Upper lobe of left lung (tissue), 6 donors: ENCODE data around the gene CNIH2. TPM values are rescaled to one million over a fixed set of nuclear protein-coding genes. Genes with fewer than 3 reads are reported as not detected.
A peak's percentile ranks its signal among the peaks of the same experiment; 100 is the strongest.

ENCODE experiments used
- ATAC-seq, 2 donors: fragments of 200-7000 bp; cut with Tn5 transposase; one replicate each; pipeline ENCODE4 v1.9.1; 2022; ENCODE audit warnings: mild to moderate bottlenecking in 2 of 2, moderate library complexity in 2 of 2; ENCODE audit not compliant: low FRiP score in 2 of 2
- DNase-seq, 2 donors: peaks; one replicate each; pipeline ENCODE4 v3.0.0-alpha.2; 2019 to 2020
- H3K27ac ChIP-seq, 4 donors: fragments of 200-600 bp; sonication (generic); one replicate each; pipeline ENCODE4 v1.5.1; 2016 to 2019
- H3K27me3 ChIP-seq, 4 donors: fragments of 200-600 bp; sonication (generic); one replicate each; pipeline ENCODE4 v1.5.1; 2017 to 2019
- H3K36me3 ChIP-seq, 4 donors: fragments of 200-600 bp; sonication (generic); one replicate each; pipeline ENCODE4 v1.5.1; 2016 to 2019
- H3K4me1 ChIP-seq, 4 donors: fragments of 200-600 bp; sonication (generic); one replicate each; pipeline ENCODE4 v1.5.1; 2018 to 2019
- H3K4me3 ChIP-seq, 4 donors: fragments of 200-600 bp; sonication (generic); one replicate each; pipeline ENCODE4 v1.5.1; 2017 to 2019; ENCODE audit warnings: mild to moderate bottlenecking in 2 of 4, moderate library complexity in 1 of 4
- H3K9me3 ChIP-seq, 4 donors: fragments of 200-600 bp; sonication (generic); one replicate each; pipeline ENCODE4 v1.5.1; 2018 to 2019
- CTCF ChIP-seq, 6 experiments: fragments of 450-650 bp in 4 of 6; fragments of 200-600 bp in 2 of 6; sonication (generic) in 2 of 6; IDR thresholded peaks; one replicate each; pipeline ENCODE4 v1.5.1; 2016 to 2019; ENCODE audit warnings: antibody characterized with exemption in 6 of 6
- EP300 ChIP-seq, 4 donors: sonication (generic); formaldehyde crosslinking; IDR thresholded peaks; one replicate each; pipeline ENCODE4 v1.5.1; 2017; ENCODE audit warnings: antibody characterized with exemption in 4 of 4, control low read depth in 2 of 4
- POLR2A ChIP-seq, 4 donors: fragments of 450-650 bp; IDR thresholded peaks; one replicate each; pipeline ENCODE4 v1.5.1; 2016 to 2017; ENCODE audit warnings: antibody characterized with exemption in 4 of 4, mild to moderate bottlenecking in 2 of 4
- POLR2AphosphoS5 ChIP-seq, 2 donors: sonication (generic); formaldehyde crosslinking; IDR thresholded peaks; one replicate each; pipeline ENCODE4 v1.5.1; 2017; ENCODE audit warnings: antibody characterized with exemption in 2 of 2
- WGBS, 2 donors: methylation state at CpG; one replicate each; pipeline ENCODE4 v1.1.5; 2017 to 2018; 5-methylcytosine and 5-hydroxymethylcytosine counted together
- total RNA-seq, 6 donors: library from RNA; depleted of rRNA in 4 of 6; stranded (reverse); fragments of >200 nt in 4 of 6; gene quantifications; one replicate each; pipeline versions ENCODE4 v1.1.0 to v1.2.1, GENCODE V29; 2016 to 2021
- donor health status: DM: no; HTN: no; CAD: no; lungs with moderate emphysema.
- donor health status: DM: no; HTN: yes; CAD: no; lungs with severe emphysema.

CNIH2 gene
- total RNA-seq, 6 donors from 2014 or later = 1.4 to 2.0 (median 1.6) TPM; not detected in 2

- H3K27ac ChIP-seq = no peak overlapping the region
- peaks cover 0 to 55% (median 26%) of the 10 kb centered on the region in 4 donors for H3K36me3 ChIP-seq
- no peaks in the 10 kb centered on the region for H3K27me3 ChIP-seq
- WGBS, 2 donors = 91 to 92% methylated on average over 4 of the region's 4 CpGs
- H3K4me1 ChIP-seq = peaks cover 11 to 20% (median 17%) of the 10 kb centered on the region in 4 donors
- no peak overlapping the region for H3K4me3 ChIP-seq
- ATAC-seq (no peak), DNase-seq (no peak)
- TF ChIP-seq CTCF (IDR thresholded peaks at IDR 0.05) (no peak), POLR2A (IDR thresholded peaks at IDR 0.05) (no peak), EP300 (IDR thresholded peaks at IDR 0.05) (no peak), POLR2AphosphoS5 (IDR thresholded peaks at IDR 0.05) (no peak)
- no peaks in the 10 kb centered on the region for H3K9me3 ChIP-seq
Observed at GRCh38 chr11:66259956-66260355, 18.0 kb upstream of the CNIH2 start.

GRCh38 chr11:66261578-66261977, 16.4 kb upstream of the CNIH2 start:
- no peaks in the 10 kb centered on the region for H3K27me3 ChIP-seq
- H3K27ac ChIP-seq = no peak overlapping the region
- H3K4me3 ChIP-seq = no peak overlapping the region
- peaks cover 0 to 60% (median 29%) of the 10 kb centered on the region in 4 donors for H3K36me3 ChIP-seq
- 93 to 97% methylated on average over 16 of the region's 16 CpGs for WGBS, 2 donors
- no peaks in the 10 kb centered on the region for H3K9me3 ChIP-seq
- no peak for TF ChIP-seq POLR2A (IDR thresholded peaks at IDR 0.05)
- TF ChIP-seq CTCF (IDR thresholded peaks at IDR 0.05) = no peak
- TF ChIP-seq POLR2AphosphoS5 (IDR thresholded peaks at IDR 0.05) = no peak
- TF ChIP-seq EP300 (IDR thresholded peaks at IDR 0.05) = no peak
- ATAC-seq (no peak), DNase-seq (peak in 1 of 2 donors; percentile 81)
- H3K4me1 ChIP-seq = peaks cover 13 to 20% (median 17%) of the 10 kb centered on the region in 4 donors

GRCh38 chr11:66262191-66262590, 15.8 kb upstream of the CNIH2 start:
- no peak for ATAC-seq
- peaks cover 15 to 23% (median 19%) of the 10 kb centered on the region in 4 donors for H3K4me1 ChIP-seq
- no peaks in the 10 kb centered on the region for H3K27me3 ChIP-seq
- H3K27ac ChIP-seq = no peak overlapping the region
- H3K4me3 ChIP-seq = no peak overlapping the region
- DNase-seq = no peak
- no peaks in the 10 kb centered on the region for H3K9me3 ChIP-seq
- 91 to 95% methylated on average over 3 to 5 of the region's 5 CpGs for WGBS, 2 donors
- peaks cover 0 to 60% (median 29%) of the 10 kb centered on the region in 4 donors for H3K36me3 ChIP-seq
- no peak for TF ChIP-seq POLR2AphosphoS5 (IDR thresholded peaks at IDR 0.05)
- no peak for TF ChIP-seq CTCF (IDR thresholded peaks at IDR 0.05)
- no peak for TF ChIP-seq EP300 (IDR thresholded peaks at IDR 0.05)
- no peak for TF ChIP-seq POLR2A (IDR thresholded peaks at IDR 0.05)

GRCh38 chr11:66262696-66263095, 15.3 kb upstream of the CNIH2 start:
- Histone ChIP-seq H3K9me3 (no peaks in the 10 kb centered on the region), H3K4me3 (no peak overlapping the region), H3K27me3 (no peaks in the 10 kb centered on the region), H3K27ac (no peak overlapping the region), H3K36me3 (peaks cover 0 to 60% (median 29%) of the 10 kb centered on the region in 4 donors), H3K4me1 (peaks cover 16 to 20% (median 20%) of the 10 kb centered on the region in 4 donors)
- ATAC-seq = no peak
- WGBS, 2 donors = 95 to 100% methylated on average over 1 to 7 of the region's 12 CpGs
- DNase-seq = peak in 1 of 2 donors; percentile 73
- TF ChIP-seq EP300 (IDR thresholded peaks at IDR 0.05) (no peak), POLR2A (IDR thresholded peaks at IDR 0.05) (no peak), CTCF (IDR thresholded peaks at IDR 0.05) (no peak), POLR2AphosphoS5 (IDR thresholded peaks at IDR 0.05) (no peak)

GRCh38 chr11:66263231-66263630, 14.7 kb upstream of the CNIH2 start:
- no peak for TF ChIP-seq POLR2AphosphoS5 (IDR thresholded peaks at IDR 0.05)
- TF ChIP-seq POLR2A (IDR thresholded peaks at IDR 0.05) = no peak
- TF ChIP-seq EP300 (IDR thresholded peaks at IDR 0.05) = no peak
- no peak for TF ChIP-seq CTCF (IDR thresholded peaks at IDR 0.05)
- Histone ChIP-seq H3K27ac (no peak overlapping the region), H3K27me3 (no peaks in the 10 kb centered on the region), H3K4me1 (peaks cover 16 to 20% (median 19%) of the 10 kb centered on the region in 4 donors), H3K9me3 (no peaks in the 10 kb centered on the region), H3K4me3 (no peak overlapping the region), H3K36me3 (peaks cover 0 to 60% (median 29%) of the 10 kb centered on the region in 4 donors)
- no peak for DNase-seq
- WGBS, 2 donors = 91 to 100% methylated on average over 4 of the region's 4 CpGs
- no peak for ATAC-seq
